ENCODE measurements around the gene COL27A1.
"Not testable (repeated sequence)": the region's sequence is repeated elsewhere in the genome, so short reads cannot be mapped to it uniquely, and the experiment has no call there.

The COL27A1 gene

GRCh38 chr9:114308361-114308950, 153.1 kb downstream of the COL27A1 start:
- no peak for DNase-seq (ENCODE audit: low spot score)

DNA sequence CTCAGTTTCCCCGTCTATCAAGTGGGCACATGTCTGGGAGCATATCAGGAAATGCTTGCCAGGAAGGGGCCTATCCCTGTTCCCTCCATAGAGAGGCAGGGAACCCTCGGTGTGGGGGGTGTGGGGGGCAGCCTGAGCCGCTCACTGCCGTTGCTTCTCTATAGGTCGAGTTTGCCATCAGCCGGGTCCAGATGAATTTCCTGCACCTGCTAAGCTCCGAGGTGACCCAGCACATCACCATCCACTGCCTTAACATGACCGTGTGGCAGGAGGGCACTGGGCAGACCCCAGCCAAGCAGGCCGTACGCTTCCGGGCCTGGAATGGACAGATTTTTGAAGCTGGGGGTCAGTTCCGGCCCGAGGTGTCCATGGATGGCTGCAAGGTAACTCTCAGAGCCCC, 153.8 kb downstream of the COL27A1 start:
- DNase-seq (ENCODE audit: low spot score) = no peak

- no peak for DNase-seq (ENCODE audit: low spot score)
Measured at GRCh38 chr9:114310471-114311450, 155.4 kb downstream of the COL27A1 start.

DNA sequence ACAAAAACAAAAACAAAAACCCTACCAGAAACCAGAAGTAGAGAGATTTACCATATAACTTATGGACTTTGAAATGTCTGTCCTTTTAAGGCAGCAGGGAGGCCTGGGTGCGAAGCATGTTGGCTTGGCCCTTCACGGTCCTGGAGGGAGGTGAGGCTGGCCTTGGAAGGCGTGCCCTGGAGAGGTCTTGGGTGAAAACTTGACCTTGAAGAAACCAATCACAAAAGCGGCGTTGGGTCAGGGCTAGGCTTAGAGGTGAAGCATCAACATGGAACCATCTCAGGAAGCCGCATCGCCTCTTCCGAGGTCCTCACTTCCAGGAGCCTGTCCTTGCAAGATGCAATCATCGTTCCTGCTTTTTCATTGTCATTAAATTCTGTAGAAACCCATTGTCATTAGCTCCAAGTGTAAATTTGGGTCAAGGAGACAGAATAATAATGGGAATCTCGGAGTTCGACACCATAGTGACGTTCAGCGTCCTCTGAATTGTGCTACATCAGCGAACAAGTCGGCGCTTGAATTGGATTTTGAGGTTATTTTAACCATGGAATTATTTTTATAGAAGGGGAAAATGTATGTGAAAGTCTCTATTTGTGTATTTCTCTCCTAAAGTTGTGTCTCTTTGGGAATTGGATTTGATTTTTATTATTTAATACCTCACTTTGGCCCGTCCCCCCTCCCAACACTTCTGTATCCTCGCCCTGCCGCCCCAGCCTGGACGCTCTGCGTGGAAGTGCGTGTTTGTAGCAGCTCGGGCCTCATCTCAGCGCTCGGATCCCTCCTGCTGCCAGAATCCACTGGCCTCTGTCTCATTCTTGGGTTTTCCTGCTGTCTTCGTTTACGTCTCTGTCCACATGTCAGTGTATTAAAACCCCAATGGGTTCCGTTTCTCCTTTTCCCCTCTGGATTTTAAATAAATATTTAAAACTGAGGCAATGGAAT, 156.5 kb downstream of the COL27A1 start:
- no peak for DNase-seq (ENCODE audit: low spot score)

GRCh38 chr9:114312513-114312875, 157.2 kb downstream of the COL27A1 start:
- no peak for DNase-seq (ENCODE audit: low spot score)

DNA sequence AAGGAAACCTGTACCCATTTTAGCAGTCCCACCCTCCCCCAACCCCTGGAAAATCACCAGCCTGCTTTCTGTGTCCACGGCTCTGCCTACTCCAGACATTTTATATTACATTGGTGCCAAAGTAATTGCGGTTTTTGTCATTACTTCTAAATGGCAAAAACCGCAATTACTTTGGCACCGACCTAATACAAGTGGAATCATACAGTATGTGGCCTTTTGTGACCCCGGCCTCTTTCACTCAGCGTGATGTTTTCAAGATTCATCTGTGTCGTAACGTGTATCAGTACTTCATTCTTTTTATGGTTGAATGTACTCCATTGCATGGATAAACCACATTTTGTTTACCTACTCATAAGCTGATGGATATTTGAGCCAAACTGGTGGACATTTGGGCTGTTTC, 157.8 kb downstream of the COL27A1 start:
- no peak for DNase-seq (ENCODE audit: low spot score)

GRCh38 chr9:114314256-114314867, 159.0 kb downstream of the COL27A1 start:
- no peak for DNase-seq (ENCODE audit: low spot score)

DNA sequence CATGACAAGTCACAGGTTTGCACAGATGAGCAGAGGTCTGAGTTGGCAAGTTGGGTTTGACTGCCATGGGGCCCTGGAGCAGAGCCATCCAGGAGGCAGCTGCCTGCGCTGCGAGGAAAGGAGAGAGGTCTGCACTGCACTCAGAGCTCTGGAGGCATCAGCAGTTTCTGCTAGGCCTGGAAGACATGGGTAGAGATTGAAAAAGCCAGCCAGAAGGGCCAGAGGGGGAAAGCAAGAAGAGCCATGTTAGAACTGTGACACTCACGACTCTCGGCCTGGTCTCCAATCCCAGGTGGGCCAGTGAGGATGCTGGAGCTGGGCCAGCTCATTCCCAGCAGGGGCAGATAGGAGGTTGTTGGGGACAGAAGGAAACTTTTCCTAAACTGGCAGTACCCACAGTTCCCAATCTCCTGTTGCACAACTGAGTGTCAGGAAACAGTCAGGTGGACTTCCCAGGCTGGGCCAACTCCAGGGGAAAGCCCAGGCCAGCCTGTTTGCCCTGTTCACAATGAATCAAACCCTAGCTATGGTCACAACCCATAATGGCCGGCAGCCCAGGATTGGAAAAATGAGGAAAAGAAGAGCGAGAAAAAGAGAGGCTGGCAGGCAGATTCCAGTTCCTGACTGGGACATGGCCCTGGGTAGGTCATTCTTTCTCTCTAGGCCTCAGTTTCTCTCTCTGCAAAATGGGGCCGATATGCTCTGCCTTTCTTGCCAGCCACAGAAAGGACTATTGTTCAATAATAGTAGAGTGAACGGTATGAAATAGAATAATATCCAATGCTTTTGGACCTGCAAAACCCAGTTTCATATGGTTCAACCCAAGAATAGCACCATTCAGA, 159.8 kb downstream of the COL27A1 start:
- DNase-seq (ENCODE audit: low spot score) = no peak

GRCh38 chr9:114315723-114316363, 160.5 kb downstream of the COL27A1 start:
- DNase-seq (ENCODE audit: low spot score) = no peak

- DNase-seq (ENCODE audit: low spot score) = no peak
Measured at GRCh38 chr9:114316605-114317230, 161.4 kb downstream of the COL27A1 start.

- DNase-seq (ENCODE audit: low spot score) = no peak
Measured at GRCh38 chr9:114317665-114318357, 162.5 kb downstream of the COL27A1 start.

- no peak for DNase-seq (ENCODE audit: low spot score)
Measured at GRCh38 chr9:114318416-114318815, 163.1 kb downstream of the COL27A1 start.

- DNase-seq (ENCODE audit: low spot score) = no peak
Measured at GRCh38 chr9:114319147-114319546, 163.8 kb downstream of the COL27A1 start.

DNA sequence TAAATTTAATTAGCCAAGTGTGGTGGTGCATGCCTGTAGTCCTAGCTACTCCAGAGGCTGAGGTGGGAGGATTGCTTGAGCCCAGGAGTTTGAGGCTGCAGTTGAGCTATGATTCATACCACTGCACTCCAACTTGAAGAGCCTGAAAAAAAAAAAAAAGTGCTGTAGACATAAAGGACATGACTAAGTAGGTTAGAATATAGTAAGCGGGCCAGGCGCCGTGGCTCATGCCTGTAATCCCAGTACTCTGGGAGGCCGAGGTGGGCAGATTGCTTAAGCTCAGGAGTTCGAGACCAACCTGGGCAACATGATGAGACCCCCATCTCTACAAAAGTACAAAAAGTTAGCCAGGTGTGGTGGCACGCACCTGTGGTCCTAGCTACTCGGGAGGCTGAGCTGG, 165.4 kb downstream of the COL27A1 start:
- not testable (repeated sequence) for DNase-seq (ENCODE audit: low spot score)

GRCh38 chr9:114321759-114322158, 166.4 kb downstream of the COL27A1 start:
- DNase-seq (ENCODE audit: low spot score) = no peak

DNA sequence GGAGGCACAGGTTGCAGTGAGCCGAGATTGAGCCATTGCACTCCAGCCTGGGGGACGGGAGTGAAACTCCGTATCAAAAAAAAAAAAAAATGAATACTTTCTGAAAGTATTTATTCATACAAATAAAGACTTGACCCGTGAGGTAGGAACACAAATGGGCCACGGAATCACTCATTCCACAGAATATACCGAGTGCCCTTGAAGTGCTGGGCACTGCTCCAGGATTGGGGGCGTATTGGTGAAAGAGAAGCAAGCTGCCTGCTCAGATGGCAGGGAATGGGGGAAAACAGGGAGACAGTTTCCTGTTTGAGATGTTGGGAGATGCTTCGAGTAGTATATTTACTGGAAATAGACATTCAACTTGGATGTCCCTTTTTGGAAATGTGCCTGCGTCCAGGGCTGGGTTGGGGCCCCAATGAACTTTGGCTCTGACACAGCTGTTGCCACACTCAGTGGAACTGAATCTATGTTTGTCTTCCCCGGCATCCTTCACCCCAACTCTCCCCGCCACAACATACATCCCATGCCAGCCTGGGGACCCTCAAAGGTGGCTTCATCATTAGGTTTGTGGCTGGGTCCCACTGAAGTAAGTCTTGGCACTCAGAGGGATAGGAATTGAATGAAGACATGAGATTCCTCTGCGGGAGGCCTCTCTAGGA, 167.0 kb downstream of the COL27A1 start:
- DNase-seq (ENCODE audit: low spot score) = not testable (repeated sequence)

DNA sequence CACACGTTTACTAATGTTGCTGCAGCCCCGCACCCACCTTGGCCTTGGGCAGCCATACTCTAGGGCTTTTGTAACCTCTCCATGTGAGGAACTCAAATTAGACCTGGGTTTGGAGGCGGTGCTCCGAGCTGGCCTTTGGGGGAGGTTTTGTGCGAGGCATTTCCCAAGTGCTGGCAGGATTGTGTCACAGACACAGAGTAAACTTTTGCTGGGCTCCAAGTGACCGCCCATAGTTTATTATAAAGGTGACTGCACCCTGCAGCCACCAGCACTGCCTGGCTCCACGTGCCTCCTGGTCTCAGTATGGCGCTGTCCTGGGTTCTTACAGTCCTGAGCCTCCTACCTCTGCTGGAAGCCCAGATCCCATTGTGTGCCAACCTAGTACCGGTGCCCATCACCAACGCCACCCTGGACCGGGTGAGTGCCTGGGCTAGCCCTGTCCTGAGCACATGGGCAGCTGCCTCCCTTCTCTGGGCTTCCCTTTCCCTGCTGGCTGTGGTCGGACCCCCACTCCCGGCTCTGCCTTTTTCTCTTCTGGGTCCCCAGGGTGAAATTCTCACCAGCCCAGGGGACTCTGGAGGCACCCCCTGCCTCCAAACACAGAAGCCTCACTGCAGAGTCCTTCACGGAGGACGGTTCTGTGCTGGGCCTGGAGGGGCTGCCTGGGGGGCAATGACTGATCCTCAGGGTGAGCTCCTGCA, 167.6 kb downstream of the COL27A1 start, which contains the start of gene ORM1:
ORM1 (plus strand) TSS at position 268 of the 701 bp plus-strand sequence; CDS start at position 304, 36 bp downstream.
- DNase-seq (ENCODE audit: low spot score) = not testable (repeated sequence)

DNA sequence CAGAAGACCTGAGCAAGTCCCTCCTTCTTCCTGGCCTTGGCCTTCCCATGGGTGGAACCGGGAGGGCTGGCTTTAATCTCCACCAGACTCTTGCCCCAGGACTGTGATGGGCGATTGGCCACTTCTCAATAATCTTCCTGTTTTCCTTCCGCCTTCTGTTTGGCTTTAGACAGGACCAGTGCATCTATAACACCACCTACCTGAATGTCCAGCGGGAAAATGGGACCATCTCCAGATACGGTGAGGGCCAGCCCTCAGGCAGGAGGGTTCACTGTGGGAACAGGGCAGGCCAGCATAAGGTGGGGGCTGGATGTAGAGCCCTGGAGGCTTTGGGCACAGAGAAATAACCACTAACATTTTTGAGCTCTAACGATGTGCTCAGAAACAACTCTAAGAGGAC, 168.5 kb downstream of the COL27A1 start:
- not testable (repeated sequence) for DNase-seq (ENCODE audit: low spot score)
